Kidney glomerular epithelial cell (primary cell): Measurements from ENCODE around the gene MYO7A.
"Not testable (repeated sequence)": the region's sequence is repeated elsewhere in the genome, so short reads cannot be mapped to it uniquely, and the experiment has no call there.

Source experiments
- DNase-seq: peaks from one replicate; lab custom pipeline; 2025; lab: John Stamatoyannopoulos, UW

The MYO7A gene

GRCh38 chr11:77093056-77093891, 34.8 kb upstream of the MYO7A start:
- no peak for DNase-seq

GRCh38 chr11:77093987-77094840, 33.8 kb upstream of the MYO7A start:
- no peak for DNase-seq

- no peak for DNase-seq
Measured at GRCh38 chr11:77094841-77095365, 33.1 kb upstream of the MYO7A start.

- no peak for DNase-seq
Measured at GRCh38 chr11:77095551-77096490, 32.2 kb upstream of the MYO7A start.

- no peak for DNase-seq
Measured at GRCh38 chr11:77096591-77097019, 31.4 kb upstream of the MYO7A start.

GRCh38 chr11:77097180-77097579, 30.9 kb upstream of the MYO7A start:
- DNase-seq = not testable (repeated sequence)

- DNase-seq = no peak
Measured at GRCh38 chr11:77100166-77101042, 27.6 kb upstream of the MYO7A start.

- no peak for DNase-seq
Measured at GRCh38 chr11:77101043-77101537, 27.0 kb upstream of the MYO7A start.

- no peak for DNase-seq
Measured at GRCh38 chr11:77102246-77103210, 25.5 kb upstream of the MYO7A start, which contains the start of gene OMP. Gene OMP, plus strand, starts transcription at chr11:77102840. Its CDS starts 0 bp downstream, at chr11:77102840.

- DNase-seq = no peak
Measured at GRCh38 chr11:77103319-77103718, 24.7 kb upstream of the MYO7A start.

GRCh38 chr11:77104727-77105126, 23.3 kb upstream of the MYO7A start:
- DNase-seq = no peak

- DNase-seq = no peak
Measured at GRCh38 chr11:77106321-77106720, 21.7 kb upstream of the MYO7A start.

GRCh38 chr11:77106759-77107158, 21.3 kb upstream of the MYO7A start:
- no peak for DNase-seq

- peak; percentile 85 for DNase-seq
Measured at GRCh38 chr11:77107950-77108349, 20.1 kb upstream of the MYO7A start.

GRCh38 chr11:77108436-77108835, 19.6 kb upstream of the MYO7A start:
- no peak for DNase-seq

- DNase-seq = no peak
Measured at GRCh38 chr11:77109236-77110019, 18.6 kb upstream of the MYO7A start.

GRCh38 chr11:77110836-77111235, 17.2 kb upstream of the MYO7A start:
- DNase-seq = no peak

- DNase-seq = no peak
Measured at GRCh38 chr11:77111277-77111676, 16.8 kb upstream of the MYO7A start.
